SK-N-SH (cell line): ENCODE measurements around the gene CFAP68.

Experiments
- EP300 ChIP-seq, 2 experiments: IDR thresholded peaks; 2 replicates each; pipeline versions ENCODE4 v1.4.0 to v1.6.1; 2012; ENCODE audit warnings: borderline replicate concordance in 1 of 2, low read depth in 1 of 2, low read length in 1 of 2
- EZH2phosphoT487 ChIP-seq: fragments of 200-600 bp; sonication (generic); IDR thresholded peaks from 2 replicates; pipeline ENCODE4 v1.6.1; 2017; ENCODE audit warnings: low read depth, mixed run types, mild to moderate bottlenecking, antibody characterized with exemption, moderate library complexity, borderline replicate concordance
- FOSL2 ChIP-seq: IDR thresholded peaks from 2 replicates; pipeline ENCODE4 v1.4.0; 2012; ENCODE audit warnings: low read depth, mild to moderate bottlenecking, moderate library complexity, borderline replicate concordance
- GABPA ChIP-seq: IDR thresholded peaks from 2 replicates; pipeline ENCODE4 v1.4.0; 2012; ENCODE audit warnings: low read depth, mild to moderate bottlenecking
- MXI1 ChIP-seq: IDR thresholded peaks from 2 replicates; pipeline ENCODE4 v1.6.1; 2012; ENCODE audit warnings: mild to moderate bottlenecking, low read depth, low read length, improper control_type of control experiment
- POLR2AphosphoS5 ChIP-seq: IDR thresholded peaks from 2 replicates; pipeline ENCODE4 v1.6.1; 2012; ENCODE audit warnings: low read depth, low read length
- RAD21 ChIP-seq: IDR thresholded peaks from 2 replicates; pipeline ENCODE4 v1.6.1; 2012; ENCODE audit warnings: mild to moderate bottlenecking, low read length
- TAF1 ChIP-seq: IDR thresholded peaks from 2 replicates; pipeline ENCODE4 v1.6.1; 2012; ENCODE audit warnings: low read depth, mild to moderate bottlenecking, low read length, moderate library complexity, borderline replicate concordance
- TCF12 ChIP-seq: IDR thresholded peaks from 2 replicates; pipeline ENCODE4 v1.4.0; 2012
- YY1 ChIP-seq: IDR thresholded peaks from 2 replicates; pipeline ENCODE4 v1.4.0; 2012; ENCODE audit warnings: low read depth, mild to moderate bottlenecking
- TF ChIP-seq, protein P1 (sequence below): fragments of 200-600 bp; sonication (generic); IDR thresholded peaks from 2 replicates; pipeline ENCODE4 v1.6.1; 2017; ENCODE audit warnings: antibody characterized with exemption, mild to moderate bottlenecking, moderate library complexity
- TF ChIP-seq, protein P2 (sequence below): IDR thresholded peaks from 2 replicates; pipeline ENCODE4 v1.4.0; 2012; ENCODE audit warnings: low read depth, borderline replicate concordance
- TF ChIP-seq, protein P3 (sequence below): fragments of 150-350 bp; IDR thresholded peaks from 2 replicates; pipeline ENCODE4 v1.6.1; 2017; ENCODE audit warnings: antibody characterized with exemption, low read length, low read depth, borderline replicate concordance
- TF ChIP-seq, protein P4 (sequence below): IDR thresholded peaks from 2 replicates; pipeline ENCODE4 v1.4.0; 2012; ENCODE audit warnings: low read depth, borderline replicate concordance

DNA sequence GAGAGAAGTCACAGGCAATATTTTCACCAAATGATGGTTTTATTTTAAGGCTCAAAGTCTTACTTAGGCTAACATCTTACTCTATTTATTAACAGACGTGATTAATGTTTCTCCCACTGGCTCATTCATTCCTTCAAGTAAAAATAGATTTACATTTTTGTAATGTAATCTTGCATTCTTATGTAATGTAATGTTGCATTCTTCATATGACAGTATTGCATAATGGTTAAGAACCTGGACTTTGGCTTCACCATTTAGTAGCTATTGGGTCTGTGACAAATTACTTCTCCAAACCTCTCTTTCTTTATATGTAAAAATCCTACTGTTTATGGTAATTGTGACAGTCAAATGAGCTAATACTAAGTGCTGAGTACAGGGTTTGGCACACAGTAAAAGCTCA lies 54.5 kb downstream of the CFAP68 start:
- TF ChIP-seq TCF12: no peak
- TF ChIP-seq EZH2phosphoT487: no peak
- TF ChIP-seq, protein P1, sequence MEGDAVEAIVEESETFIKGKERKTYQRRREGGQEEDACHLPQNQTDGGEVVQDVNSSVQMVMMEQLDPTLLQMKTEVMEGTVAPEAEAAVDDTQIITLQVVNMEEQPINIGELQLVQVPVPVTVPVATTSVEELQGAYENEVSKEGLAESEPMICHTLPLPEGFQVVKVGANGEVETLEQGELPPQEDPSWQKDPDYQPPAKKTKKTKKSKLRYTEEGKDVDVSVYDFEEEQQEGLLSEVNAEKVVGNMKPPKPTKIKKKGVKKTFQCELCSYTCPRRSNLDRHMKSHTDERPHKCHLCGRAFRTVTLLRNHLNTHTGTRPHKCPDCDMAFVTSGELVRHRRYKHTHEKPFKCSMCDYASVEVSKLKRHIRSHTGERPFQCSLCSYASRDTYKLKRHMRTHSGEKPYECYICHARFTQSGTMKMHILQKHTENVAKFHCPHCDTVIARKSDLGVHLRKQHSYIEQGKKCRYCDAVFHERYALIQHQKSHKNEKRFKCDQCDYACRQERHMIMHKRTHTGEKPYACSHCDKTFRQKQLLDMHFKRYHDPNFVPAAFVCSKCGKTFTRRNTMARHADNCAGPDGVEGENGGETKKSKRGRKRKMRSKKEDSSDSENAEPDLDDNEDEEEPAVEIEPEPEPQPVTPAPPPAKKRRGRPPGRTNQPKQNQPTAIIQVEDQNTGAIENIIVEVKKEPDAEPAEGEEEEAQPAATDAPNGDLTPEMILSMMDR: no peak
- TF ChIP-seq EP300 (IDR thresholded peaks at IDR 0.05; ENCODE audit: borderline replicate concordance in 1 of 2, low read depth in 1 of 2, low read length in 1 of 2): no peak
- TF ChIP-seq, protein P2, sequence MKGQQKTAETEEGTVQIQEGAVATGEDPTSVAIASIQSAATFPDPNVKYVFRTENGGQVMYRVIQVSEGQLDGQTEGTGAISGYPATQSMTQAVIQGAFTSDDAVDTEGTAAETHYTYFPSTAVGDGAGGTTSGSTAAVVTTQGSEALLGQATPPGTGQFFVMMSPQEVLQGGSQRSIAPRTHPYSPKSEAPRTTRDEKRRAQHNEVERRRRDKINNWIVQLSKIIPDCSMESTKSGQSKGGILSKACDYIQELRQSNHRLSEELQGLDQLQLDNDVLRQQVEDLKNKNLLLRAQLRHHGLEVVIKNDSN: no peak
- no peak for TF ChIP-seq RAD21
- no peak for TF ChIP-seq MXI1
- TF ChIP-seq, protein P3, sequence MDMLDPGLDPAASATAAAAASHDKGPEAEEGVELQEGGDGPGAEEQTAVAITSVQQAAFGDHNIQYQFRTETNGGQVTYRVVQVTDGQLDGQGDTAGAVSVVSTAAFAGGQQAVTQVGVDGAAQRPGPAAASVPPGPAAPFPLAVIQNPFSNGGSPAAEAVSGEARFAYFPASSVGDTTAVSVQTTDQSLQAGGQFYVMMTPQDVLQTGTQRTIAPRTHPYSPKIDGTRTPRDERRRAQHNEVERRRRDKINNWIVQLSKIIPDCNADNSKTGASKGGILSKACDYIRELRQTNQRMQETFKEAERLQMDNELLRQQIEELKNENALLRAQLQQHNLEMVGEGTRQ: no peak
- TF ChIP-seq, protein P4, sequence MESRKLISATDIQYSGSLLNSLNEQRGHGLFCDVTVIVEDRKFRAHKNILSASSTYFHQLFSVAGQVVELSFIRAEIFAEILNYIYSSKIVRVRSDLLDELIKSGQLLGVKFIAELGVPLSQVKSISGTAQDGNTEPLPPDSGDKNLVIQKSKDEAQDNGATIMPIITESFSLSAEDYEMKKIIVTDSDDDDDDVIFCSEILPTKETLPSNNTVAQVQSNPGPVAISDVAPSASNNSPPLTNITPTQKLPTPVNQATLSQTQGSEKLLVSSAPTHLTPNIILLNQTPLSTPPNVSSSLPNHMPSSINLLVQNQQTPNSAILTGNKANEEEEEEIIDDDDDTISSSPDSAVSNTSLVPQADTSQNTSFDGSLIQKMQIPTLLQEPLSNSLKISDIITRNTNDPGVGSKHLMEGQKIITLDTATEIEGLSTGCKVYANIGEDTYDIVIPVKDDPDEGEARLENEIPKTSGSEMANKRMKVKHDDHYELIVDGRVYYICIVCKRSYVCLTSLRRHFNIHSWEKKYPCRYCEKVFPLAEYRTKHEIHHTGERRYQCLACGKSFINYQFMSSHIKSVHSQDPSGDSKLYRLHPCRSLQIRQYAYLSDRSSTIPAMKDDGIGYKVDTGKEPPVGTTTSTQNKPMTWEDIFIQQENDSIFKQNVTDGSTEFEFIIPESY: no peak
- no peak for TF ChIP-seq POLR2AphosphoS5
- no peak for TF ChIP-seq TAF1
- no peak for TF ChIP-seq FOSL2
- TF ChIP-seq YY1: no peak
- TF ChIP-seq GABPA: no peak
